Subcutaneous abdominal adipose tissue (tissue), 5 donors: ENCODE results near the gene MINK1.
A peak's percentile ranks its signal among the peaks of the same experiment; 100 is the strongest.
"Not testable (repeated sequence)": the region's sequence is repeated elsewhere in the genome, so short reads cannot be mapped to it uniquely, and the experiment has no call there.

ENCODE experiments used
- H3K27ac ChIP-seq: one replicate; pipeline ENCODE4 v1.7.0; 2013; ENCODE audit warnings: low read depth, mild to moderate bottlenecking, inconsistent platforms, low read length, moderate library complexity
- H3K27me3 ChIP-seq, 5 donors: one replicate each; pipeline ENCODE4 v1.7.0; 2013; ENCODE audit warnings: low read length in 5 of 5, inconsistent platforms in 1 of 5; ENCODE audit not compliant: control insufficient read depth in 5 of 5, insufficient read depth in 4 of 5
- H3K36me3 ChIP-seq, 5 donors: one replicate each; pipeline ENCODE4 v1.7.0; 2013; ENCODE audit warnings: low read length in 5 of 5; ENCODE audit not compliant: control insufficient read depth in 5 of 5, insufficient read depth in 5 of 5
- H3K4me1 ChIP-seq, 5 donors: one replicate each; pipeline ENCODE4 v1.7.0; 2013; ENCODE audit warnings: low read length in 5 of 5, mild to moderate bottlenecking in 3 of 5, moderate library complexity in 1 of 5; ENCODE audit not compliant: control insufficient read depth in 5 of 5, insufficient read depth in 5 of 5
- H3K4me3 ChIP-seq, 5 donors: one replicate each; pipeline ENCODE4 v1.7.0; 2013; ENCODE audit warnings: low read length in 5 of 5, low read depth in 1 of 5
- H3K9ac ChIP-seq, 5 donors: one replicate each; pipeline ENCODE4 v1.7.0; 2013; ENCODE audit warnings: low read length in 5 of 5, mild to moderate bottlenecking in 4 of 5, moderate library complexity in 3 of 5
- H3K9me3 ChIP-seq, 5 donors: one replicate each; pipeline ENCODE4 v1.7.0; 2013; ENCODE audit warnings: low read length in 5 of 5; ENCODE audit not compliant: control insufficient read depth in 5 of 5
- donor health status: healthy.
- donor health status: healthy.
- donor health status: healthy.
- donor health status: healthy.
- donor health status: healthy.

The MINK1 gene

GRCh38 chr17:4920351-4921048, 87.4 kb downstream of the MINK1 start:
- H3K9ac ChIP-seq = peak overlapping the region in 1 of 5 donors; percentile 72
- H3K36me3 ChIP-seq = no peaks in the 10 kb centered on the region
- H3K27me3 ChIP-seq = no peaks in the 10 kb centered on the region
- H3K4me3 ChIP-seq = peak overlapping the region in 1 of 5 donors; percentile 35
- H3K4me1 ChIP-seq = peaks cover 0 to 17% (median 11%) of the 10 kb centered on the region in 5 donors
- no peaks in the 10 kb centered on the region for H3K9me3 ChIP-seq
- peak overlapping the region; percentile 87 for H3K27ac ChIP-seq

GRCh38 chr17:4921320-4921719, 88.2 kb downstream of the MINK1 start:
- Histone ChIP-seq H3K9ac (no peak overlapping the region), H3K9me3 (no peaks in the 10 kb centered on the region), H3K27ac (peak overlapping the region; percentile 87), H3K27me3 (no peaks in the 10 kb centered on the region), H3K4me3 (no peak overlapping the region), H3K4me1 (peaks cover 0 to 17% (median 11%) of the 10 kb centered on the region in 5 donors), H3K36me3 (no peaks in the 10 kb centered on the region)

GRCh38 chr17:4926577-4927335, 93.6 kb downstream of the MINK1 start:
- H3K9ac ChIP-seq, H3K4me3 ChIP-seq, H3K27me3 ChIP-seq, H3K9me3 ChIP-seq, H3K4me1 ChIP-seq, H3K36me3 ChIP-seq, H3K27ac ChIP-seq: not testable (repeated sequence)

- Histone ChIP-seq H3K9me3 (no peaks in the 10 kb centered on the region), H3K27me3 (no peaks in the 10 kb centered on the region), H3K27ac (no peak overlapping the region), H3K9ac (no peak overlapping the region), H3K36me3 (peaks cover 0 to 3% (median 0%) of the 10 kb centered on the region in 5 donors), H3K4me3 (no peak overlapping the region), H3K4me1 (peaks cover 0 to 3% (median under 1%) of the 10 kb centered on the region in 5 donors)
These were observed 95.7 kb downstream of the MINK1 start for GRCh38 chr17:4928881-4929280.

GRCh38 chr17:4931963-4932362, 98.8 kb downstream of the MINK1 start, which contains the start of gene GP1BA:
GP1BA (plus strand) TSS chr17:4932277; CDS start chr17:4932605, 328 bp downstream.
- no peak within 1 kb of the TSS for H3K27ac ChIP-seq
- H3K4me3 ChIP-seq = no peak within 1 kb of the TSS
- H3K9me3 ChIP-seq = no peaks in the 10 kb centered on the region
- H3K36me3 ChIP-seq = peaks cover 0 to 13% (median 11%) of the 10 kb centered on the region in 5 donors
- H3K9ac ChIP-seq = peak within 1 kb of the TSS in 1 of 5 donors; percentile 50
- no peaks in the 10 kb centered on the region for H3K27me3 ChIP-seq
- H3K4me1 ChIP-seq = peaks cover 0 to 12% (median 9%) of the 10 kb centered on the region in 5 donors

- H3K4me3 ChIP-seq = no peak overlapping the region
- H3K9ac ChIP-seq = no peak overlapping the region
- H3K27ac ChIP-seq = no peak overlapping the region
- H3K27me3 ChIP-seq = no peaks in the 10 kb centered on the region
- peaks cover 0 to 12% (median 9%) of the 10 kb centered on the region in 5 donors for H3K4me1 ChIP-seq
- H3K9me3 ChIP-seq = no peaks in the 10 kb centered on the region
- H3K36me3 ChIP-seq = peaks cover 0 to 21% (median 18%) of the 10 kb centered on the region in 5 donors
These were observed 99.6 kb downstream of the MINK1 start for GRCh38 chr17:4932756-4933155.

- Histone ChIP-seq H3K27me3 (no peaks in the 10 kb centered on the region), H3K9me3 (no peaks in the 10 kb centered on the region), H3K4me1 (peaks cover 0 to 21% (median 14%) of the 10 kb centered on the region in 5 donors), H3K27ac (no peak overlapping the region), H3K36me3 (peaks cover 0 to 30% (median 26%) of the 10 kb centered on the region in 5 donors), H3K9ac (peak overlapping the region in 1 of 5 donors; percentile 43), H3K4me3 (peak overlapping the region in 1 of 5 donors; percentile 30)
These were observed 100.5 kb downstream of the MINK1 start for GRCh38 chr17:4933646-4934045.

- H3K27ac ChIP-seq = no peak overlapping the region
- no peaks in the 10 kb centered on the region for H3K27me3 ChIP-seq
- H3K9ac ChIP-seq = peak overlapping the region in 2 of 5 donors; percentile 41 to 43
- peaks cover 0 to 31% (median 26%) of the 10 kb centered on the region in 5 donors for H3K36me3 ChIP-seq
- peak overlapping the region in 1 of 5 donors; percentile 30 for H3K4me3 ChIP-seq
- H3K9me3 ChIP-seq = no peaks in the 10 kb centered on the region
- peaks cover 5 to 26% (median 22%) of the 10 kb centered on the region in 5 donors for H3K4me1 ChIP-seq
These were observed 101.2 kb downstream of the MINK1 start for GRCh38 chr17:4934173-4934979.

- Histone ChIP-seq H3K4me1 (peaks cover 11 to 32% (median 28%) of the 10 kb centered on the region in 5 donors), H3K27me3 (no peaks in the 10 kb centered on the region), H3K9ac (no peak overlapping the region), H3K4me3 (no peak overlapping the region), H3K9me3 (no peaks in the 10 kb centered on the region), H3K36me3 (peaks cover 0 to 31% (median 26%) of the 10 kb centered on the region in 5 donors), H3K27ac (no peak overlapping the region)
These were observed 102.5 kb downstream of the MINK1 start for GRCh38 chr17:4935650-4936049.
